Measurements from ENCODE around the gene ACADVL.

DNA sequence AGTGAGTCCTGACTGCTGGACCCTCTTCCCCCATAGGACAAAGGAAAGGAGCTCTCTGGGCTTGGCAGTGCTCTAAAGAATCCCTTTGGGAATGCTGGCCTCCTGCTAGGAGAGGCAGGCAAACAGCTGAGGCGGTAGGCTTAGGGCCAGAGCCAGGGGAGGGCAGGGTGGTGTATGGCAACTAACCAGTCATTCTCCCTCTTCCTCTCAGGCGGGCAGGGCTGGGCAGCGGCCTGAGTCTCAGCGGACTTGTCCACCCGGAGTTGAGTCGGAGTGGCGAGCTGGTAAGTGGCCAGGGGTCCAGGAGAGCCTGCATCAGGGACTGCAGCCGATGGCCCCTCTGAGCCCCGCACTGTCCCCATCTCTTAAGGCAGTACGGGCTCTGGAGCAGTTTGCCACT is 4.4 kb downstream of the ACADVL start:
- TF ChIP-seq POLR2A (IDR thresholded peaks at IDR 0.05; ENCODE audit: low read depth, low read length), result no peak
- TF ChIP-seq TAF1 (IDR thresholded peaks at IDR 0.05; ENCODE audit: low read depth, low read length), result no peak
- TF ChIP-seq POLR2AphosphoS5 (IDR thresholded peaks at IDR 0.05; ENCODE audit: low read depth, low read length), result no peak
- TF ChIP-seq SPI1 (IDR thresholded peaks at IDR 0.05; ENCODE audit: low read depth, low read length), result no peak

Measured in GM12891 (cell line).